ENCODE data around the gene ZC3H15.

ZC3H15 gene

DNA sequence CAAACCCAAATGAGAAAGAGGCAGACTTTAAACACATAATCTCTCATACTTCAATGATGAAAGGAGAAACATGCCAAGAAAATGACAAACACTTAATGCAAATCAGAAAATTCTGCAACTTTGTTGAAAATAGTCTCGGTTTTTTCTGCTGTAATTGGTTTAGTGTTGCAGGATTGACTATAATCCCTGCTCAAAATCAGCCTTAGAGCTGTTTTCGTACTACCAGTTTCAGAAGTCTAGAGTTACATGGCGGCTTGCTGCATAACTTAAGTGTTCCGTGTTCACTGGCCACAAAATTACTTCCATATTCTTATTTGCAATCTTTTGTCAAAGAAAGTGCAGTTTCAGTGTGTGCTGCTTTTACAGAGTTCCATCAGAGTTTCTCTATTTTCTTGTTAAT, 54.9 kb downstream of the ZC3H15 start:
- 87 to 100% methylated on average over 1 to 3 of the region's 4 CpGs for WGBS, 2 experiments (ENCODE audit: insufficient coverage in 2 of 2)
- Histone ChIP-seq H3K4me3 (ENCODE audit: extremely low read depth, insufficient read depth, low read length, poor library complexity, severe bottlenecking) (no peak overlapping the region), H3K36me3 (ENCODE audit: control insufficient read depth, insufficient read depth, low read length) (no peaks in the 10 kb centered on the region), H3K9me3 (ENCODE audit: control insufficient read depth, low read length) (peaks cover 2% of the 10 kb centered on the region), H3K27ac (ENCODE audit: low read depth, low read length, severe bottlenecking) (peak overlapping the region; percentile 43), H3K4me1 (ENCODE audit: control insufficient read depth, insufficient read depth, low read length, poor library complexity, severe bottlenecking) (peaks cover 42% of the 10 kb centered on the region)

DNA sequence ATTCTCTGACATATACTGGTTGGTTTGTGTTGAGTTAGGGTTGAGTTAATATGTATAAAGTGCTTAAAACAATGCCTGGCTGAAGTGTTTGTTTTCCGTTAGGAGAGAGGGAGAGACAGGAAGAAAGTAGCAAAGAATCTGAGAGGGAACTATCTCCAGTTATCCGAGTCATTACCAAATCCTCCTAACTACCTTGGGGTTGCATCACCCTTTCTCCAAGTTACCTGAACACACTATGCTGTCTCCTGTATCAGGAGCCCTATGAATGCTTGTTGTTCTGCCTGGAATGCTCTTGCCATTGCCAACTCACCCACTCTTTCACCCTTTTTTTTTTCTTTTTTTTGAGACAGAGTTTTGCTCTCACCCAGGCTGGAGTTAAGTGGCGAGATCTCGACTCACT, 55.9 kb downstream of the ZC3H15 start:
- H3K9me3 ChIP-seq (ENCODE audit: control insufficient read depth, low read length), result peaks cover 2% of the 10 kb centered on the region
- WGBS, 2 experiments (ENCODE audit: insufficient coverage in 2 of 2), result 83 to 96% methylated on average over 1 to 3 of the region's 4 CpGs
- H3K4me3 ChIP-seq (ENCODE audit: extremely low read depth, insufficient read depth, low read length, poor library complexity, severe bottlenecking), result no peak overlapping the region
- H3K27ac ChIP-seq (ENCODE audit: low read depth, low read length, severe bottlenecking), result peak overlapping the region; percentile 52
- H3K4me1 ChIP-seq (ENCODE audit: control insufficient read depth, insufficient read depth, low read length, poor library complexity, severe bottlenecking), result peaks cover 52% of the 10 kb centered on the region
- H3K36me3 ChIP-seq (ENCODE audit: control insufficient read depth, insufficient read depth, low read length), result no peaks in the 10 kb centered on the region

DNA sequence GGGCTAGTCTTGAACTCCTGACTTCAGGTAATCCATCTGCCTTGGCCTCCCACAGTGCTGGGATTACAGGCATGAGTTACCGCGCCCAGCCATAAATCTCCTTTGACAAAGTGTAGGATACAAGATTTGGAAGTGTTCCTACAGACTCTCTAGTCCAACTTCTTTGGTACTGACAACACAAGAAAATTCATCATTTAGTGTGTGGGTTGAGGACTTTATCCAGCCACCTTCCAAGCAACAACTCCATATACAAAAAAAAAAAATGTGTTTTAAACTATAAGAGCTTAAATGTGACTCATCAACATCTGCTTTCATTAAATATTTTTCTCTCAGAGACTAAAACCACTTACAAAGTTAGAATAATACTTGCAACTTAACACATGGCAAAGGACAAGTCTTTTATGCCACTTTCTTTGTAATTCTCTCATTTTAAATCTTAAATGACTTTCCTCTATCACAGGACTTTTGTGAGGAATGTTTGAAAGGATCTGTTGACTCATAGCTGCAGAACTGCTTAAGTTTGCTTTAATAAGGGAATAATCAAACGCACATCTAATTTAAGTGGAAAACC, 57.6 kb downstream of the ZC3H15 start:
- no CpG with 5 or more reads among the region's 3 CpGs for WGBS, 2 experiments (ENCODE audit: insufficient coverage in 2 of 2)
- Histone ChIP-seq H3K36me3 (ENCODE audit: control insufficient read depth, insufficient read depth, low read length) (no peaks in the 10 kb centered on the region), H3K27ac (ENCODE audit: low read depth, low read length, severe bottlenecking) (peak overlapping the region; percentile 99), H3K4me3 (ENCODE audit: extremely low read depth, insufficient read depth, low read length, poor library complexity, severe bottlenecking) (no peak overlapping the region), H3K9me3 (ENCODE audit: control insufficient read depth, low read length) (no peaks in the 10 kb centered on the region), H3K4me1 (ENCODE audit: control insufficient read depth, insufficient read depth, low read length, poor library complexity, severe bottlenecking) (peaks cover 54% of the 10 kb centered on the region)

DNA sequence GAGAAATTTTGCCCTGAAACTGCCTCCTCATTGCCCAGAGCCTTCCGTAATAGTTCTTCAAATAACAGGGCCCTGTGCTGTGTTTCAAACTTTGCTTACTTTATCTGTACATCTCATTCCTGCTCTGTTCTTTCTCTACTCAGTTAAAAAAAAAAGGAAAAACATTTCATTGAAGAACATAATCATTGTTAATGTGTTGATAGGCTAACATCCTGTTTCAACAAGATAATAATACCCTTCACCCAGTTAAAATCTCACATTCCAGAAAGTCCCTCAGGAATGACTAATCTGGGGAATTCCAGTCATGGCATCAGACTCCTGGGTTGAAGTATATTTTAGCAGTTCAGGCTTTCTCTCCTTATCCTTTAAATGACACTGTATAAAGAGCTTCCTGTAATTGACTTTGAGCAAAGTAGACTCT, 58.2 kb downstream of the ZC3H15 start:
- H3K9me3 ChIP-seq (ENCODE audit: control insufficient read depth, low read length), result no peaks in the 10 kb centered on the region
- no peak overlapping the region for H3K4me3 ChIP-seq (ENCODE audit: extremely low read depth, insufficient read depth, low read length, poor library complexity, severe bottlenecking)
- peak overlapping the region; percentile 99 for H3K27ac ChIP-seq (ENCODE audit: low read depth, low read length, severe bottlenecking)
- H3K4me1 ChIP-seq (ENCODE audit: control insufficient read depth, insufficient read depth, low read length, poor library complexity, severe bottlenecking), result peaks cover 54% of the 10 kb centered on the region
- 25% methylated on average over 1 of the region's 1 CpG; no CpG with 5 or more reads in 1 of the 2 experiments for WGBS, 2 experiments (ENCODE audit: insufficient coverage in 2 of 2)
- no peaks in the 10 kb centered on the region for H3K36me3 ChIP-seq (ENCODE audit: control insufficient read depth, insufficient read depth, low read length)

DNA sequence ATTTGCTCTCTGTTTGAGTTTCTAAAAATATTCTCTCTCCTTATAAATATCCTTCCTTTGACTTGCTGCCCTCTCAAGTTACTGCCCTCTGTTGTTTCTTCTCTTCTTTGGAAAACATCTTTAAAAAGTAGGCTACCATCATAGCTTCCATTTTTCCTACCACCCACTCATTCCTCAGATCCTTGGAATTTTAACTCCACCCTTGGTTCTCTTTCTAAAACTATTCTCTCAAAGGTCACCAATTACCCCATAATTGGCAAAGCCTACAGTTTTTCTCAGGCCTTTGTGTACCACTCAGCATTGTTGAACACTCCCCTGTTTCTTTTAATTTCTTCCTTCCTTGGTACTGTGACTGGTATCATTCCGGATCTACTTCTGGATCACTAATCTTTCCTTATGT, 60.8 kb downstream of the ZC3H15 start:
- H3K36me3 ChIP-seq (ENCODE audit: control insufficient read depth, insufficient read depth, low read length), result no peaks in the 10 kb centered on the region
- H3K9me3 ChIP-seq (ENCODE audit: control insufficient read depth, low read length), result no peaks in the 10 kb centered on the region
- WGBS, 2 experiments (ENCODE audit: insufficient coverage in 2 of 2), result 0 to 11% methylated on average over 1 of the region's 1 CpG
- no peak overlapping the region for H3K4me3 ChIP-seq (ENCODE audit: extremely low read depth, insufficient read depth, low read length, poor library complexity, severe bottlenecking)
- peaks cover 46% of the 10 kb centered on the region for H3K4me1 ChIP-seq (ENCODE audit: control insufficient read depth, insufficient read depth, low read length, poor library complexity, severe bottlenecking)
- peak overlapping the region; percentile 5 for H3K27ac ChIP-seq (ENCODE audit: low read depth, low read length, severe bottlenecking)

DNA sequence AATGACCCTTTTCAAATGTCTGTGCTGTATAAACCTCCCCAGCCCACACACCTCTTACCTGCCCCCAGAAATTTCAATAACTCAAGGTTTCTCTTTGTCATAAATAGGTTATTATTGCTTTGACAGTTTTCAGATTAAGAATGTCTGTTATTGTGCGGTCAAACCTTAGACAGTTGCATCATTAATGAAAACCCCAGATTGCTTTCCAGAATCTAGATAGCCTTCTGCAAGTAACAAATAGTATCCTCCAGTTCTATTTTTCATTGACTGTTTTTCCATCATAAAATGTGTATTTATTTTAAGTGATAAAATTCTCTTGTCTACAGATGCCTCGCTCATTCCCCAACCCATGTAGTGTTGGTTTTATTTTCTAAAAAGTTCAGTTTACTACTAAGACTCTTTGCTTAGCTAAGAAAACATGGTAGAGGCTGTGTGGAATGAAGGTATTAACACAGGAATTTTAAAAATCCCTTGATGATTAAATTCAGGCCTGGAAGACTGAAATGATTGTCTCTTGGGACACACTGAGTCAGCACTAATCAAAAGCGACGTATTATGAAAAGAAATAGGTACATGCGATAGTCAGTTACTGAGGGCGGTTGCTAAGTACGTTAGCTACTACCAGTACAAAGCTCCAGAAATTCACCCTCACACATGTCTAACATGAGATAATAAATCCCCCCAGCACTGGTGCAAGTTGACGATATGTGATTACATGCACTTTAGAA, 65.4 kb downstream of the ZC3H15 start:
- no peaks in the 10 kb centered on the region for H3K36me3 ChIP-seq (ENCODE audit: control insufficient read depth, insufficient read depth, low read length)
- no peak overlapping the region for H3K4me3 ChIP-seq (ENCODE audit: extremely low read depth, insufficient read depth, low read length, poor library complexity, severe bottlenecking)
- 63 to 92% methylated on average over 2 to 6 of the region's 8 CpGs for WGBS, 2 experiments (ENCODE audit: insufficient coverage in 2 of 2)
- no peaks in the 10 kb centered on the region for H3K9me3 ChIP-seq (ENCODE audit: control insufficient read depth, low read length)
- peak overlapping the region; percentile 18 for H3K27ac ChIP-seq (ENCODE audit: low read depth, low read length, severe bottlenecking)
- peaks cover 35% of the 10 kb centered on the region for H3K4me1 ChIP-seq (ENCODE audit: control insufficient read depth, insufficient read depth, low read length, poor library complexity, severe bottlenecking)

DNA sequence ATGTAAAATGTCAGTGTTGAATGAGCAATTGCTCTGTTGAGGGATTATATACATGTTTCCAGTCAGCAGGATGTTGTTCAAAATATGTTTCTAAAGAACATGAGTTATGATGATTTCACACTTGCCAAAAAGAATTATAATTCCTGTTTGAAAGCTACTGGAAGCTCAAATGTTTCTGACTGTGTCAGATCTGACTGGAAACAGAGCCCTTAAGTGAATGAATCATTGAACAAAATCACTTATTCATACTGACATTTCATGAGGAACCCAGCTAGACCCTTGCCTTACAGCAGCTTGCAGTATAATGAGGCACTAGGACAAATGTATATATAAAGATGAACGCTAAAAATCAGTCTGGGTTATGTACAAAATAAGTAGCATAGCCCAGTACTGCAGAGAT, 68.4 kb downstream of the ZC3H15 start:
- H3K4me1 ChIP-seq (ENCODE audit: control insufficient read depth, insufficient read depth, low read length, poor library complexity, severe bottlenecking), result peaks cover 40% of the 10 kb centered on the region
- H3K9me3 ChIP-seq (ENCODE audit: control insufficient read depth, low read length), result no peaks in the 10 kb centered on the region
- peak overlapping the region; percentile 74 for H3K27ac ChIP-seq (ENCODE audit: low read depth, low read length, severe bottlenecking)
- no CpG with 5 or more reads among the region's 1 CpG for WGBS, 2 experiments (ENCODE audit: insufficient coverage in 2 of 2)
- H3K36me3 ChIP-seq (ENCODE audit: control insufficient read depth, insufficient read depth, low read length), result no peaks in the 10 kb centered on the region
- no peak overlapping the region for H3K4me3 ChIP-seq (ENCODE audit: extremely low read depth, insufficient read depth, low read length, poor library complexity, severe bottlenecking)

DNA sequence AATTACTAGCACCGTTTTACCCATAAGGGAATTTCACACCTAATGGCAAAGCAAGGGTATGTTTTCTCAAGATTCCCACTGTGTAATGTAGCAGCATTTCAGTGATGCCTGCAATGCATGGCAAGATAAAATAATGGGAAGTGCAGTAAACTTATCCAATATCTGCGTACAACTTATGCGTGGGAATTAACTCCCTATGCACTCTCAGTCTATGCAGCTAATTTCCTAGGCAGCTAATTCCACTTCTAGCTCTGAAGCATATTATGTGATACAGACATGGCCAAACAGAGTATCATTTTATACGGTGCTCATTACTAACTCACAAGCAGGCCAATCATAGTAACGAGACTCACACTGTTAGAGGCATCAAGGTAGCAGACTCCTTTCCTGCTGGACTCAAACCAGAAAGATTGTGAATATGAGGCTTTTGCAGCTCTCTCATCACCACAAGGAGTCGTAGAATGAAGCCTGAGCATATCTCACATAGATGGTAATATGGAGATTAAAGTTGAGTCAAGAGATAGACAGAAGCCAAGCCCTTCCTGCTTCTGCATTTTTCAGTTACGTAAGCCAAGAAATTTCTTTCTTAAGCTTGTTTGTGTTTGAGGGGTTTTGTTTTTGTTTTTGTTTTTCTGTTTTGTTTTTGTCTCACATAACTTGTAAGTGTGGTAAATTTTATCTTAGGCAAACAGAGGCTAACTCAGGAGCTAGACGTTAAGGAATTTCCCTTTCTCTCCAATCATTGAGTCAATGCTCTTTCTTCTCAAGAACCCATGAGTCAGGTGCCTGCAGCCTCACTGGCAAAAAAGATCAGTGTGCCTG, 69.0 kb downstream of the ZC3H15 start:
- H3K4me3 ChIP-seq (ENCODE audit: extremely low read depth, insufficient read depth, low read length, poor library complexity, severe bottlenecking), result no peak overlapping the region
- no peaks in the 10 kb centered on the region for H3K9me3 ChIP-seq (ENCODE audit: control insufficient read depth, low read length)
- peaks cover 42% of the 10 kb centered on the region for H3K4me1 ChIP-seq (ENCODE audit: control insufficient read depth, insufficient read depth, low read length, poor library complexity, severe bottlenecking)
- no peaks in the 10 kb centered on the region for H3K36me3 ChIP-seq (ENCODE audit: control insufficient read depth, insufficient read depth, low read length)
- H3K27ac ChIP-seq (ENCODE audit: low read depth, low read length, severe bottlenecking), result peak overlapping the region; percentile 74
- 81 to 86% methylated on average over 6 of the region's 8 CpGs for WGBS, 2 experiments (ENCODE audit: insufficient coverage in 2 of 2)

DNA sequence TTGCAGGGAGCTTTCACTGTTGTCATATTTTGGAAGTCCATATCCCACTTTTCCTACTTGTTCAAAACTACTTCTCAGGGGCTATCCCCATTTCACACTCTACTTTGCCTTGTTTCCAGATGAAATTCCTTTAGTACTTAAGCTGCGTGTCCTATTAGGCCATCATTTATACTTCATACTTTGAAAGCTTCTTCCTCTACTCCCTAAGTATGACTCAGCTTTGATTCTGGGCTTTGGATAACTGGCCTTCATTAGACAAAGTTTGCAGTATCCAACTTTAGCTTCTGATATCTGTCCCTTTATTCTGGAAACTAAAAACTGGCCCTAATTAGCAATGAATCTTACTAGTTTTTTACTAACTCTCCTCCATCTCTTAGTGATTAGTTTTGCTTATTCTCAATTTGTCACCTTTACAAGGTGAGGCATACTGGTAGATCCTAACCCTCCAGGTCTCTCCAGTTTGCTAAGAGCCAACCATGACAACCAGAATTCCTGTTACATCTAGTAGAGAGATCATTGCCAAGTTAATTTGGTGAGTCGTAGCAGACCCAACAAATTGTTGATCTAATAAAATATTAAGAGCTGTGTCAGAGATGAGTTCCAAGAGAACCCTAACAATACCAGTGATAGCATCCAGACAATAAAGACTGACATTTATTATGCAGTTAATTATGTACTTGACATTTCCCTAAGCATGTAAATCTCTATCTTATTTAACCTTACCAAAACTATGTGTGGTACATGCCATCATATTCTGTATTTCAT, 72.6 kb downstream of the ZC3H15 start:
- peaks cover 6% of the 10 kb centered on the region for H3K9me3 ChIP-seq (ENCODE audit: control insufficient read depth, low read length)
- 92 to 100% methylated on average over 1 of the region's 2 CpGs for WGBS, 2 experiments (ENCODE audit: insufficient coverage in 2 of 2)
- H3K27ac ChIP-seq (ENCODE audit: low read depth, low read length, severe bottlenecking), result no peak overlapping the region
- no peak overlapping the region for H3K4me3 ChIP-seq (ENCODE audit: extremely low read depth, insufficient read depth, low read length, poor library complexity, severe bottlenecking)
- no peaks in the 10 kb centered on the region for H3K36me3 ChIP-seq (ENCODE audit: control insufficient read depth, insufficient read depth, low read length)
- peaks cover 41% of the 10 kb centered on the region for H3K4me1 ChIP-seq (ENCODE audit: control insufficient read depth, insufficient read depth, low read length, poor library complexity, severe bottlenecking)

Data from mesodermal cell (in vitro differentiated cells).